Measurements from ENCODE around the gene IFI30.

- TF ChIP-seq CTCF (conservative IDR thresholded peaks at IDR 0.05 in 1 of 2, IDR thresholded peaks at IDR 0.05 in 1 of 2; ENCODE audit: low read depth in 1 of 2, low read length in 2 of 2): no peak
- TF ChIP-seq EZH2 (IDR thresholded peaks at IDR 0.05; ENCODE audit: low read length, missing control alignments): no peak
Measured at GRCh38 chr19:18135712-18136584, 37.7 kb upstream of the IFI30 start.

Measured in fibroblast of lung (primary cell).